Brain pericyte (primary cell): Measurements from ENCODE around the gene OTOP3.

Experiments used
- DNase-seq: peaks from one replicate; pipeline ENCODE4 v3.0.0-alpha.2; 2012; ENCODE audit warnings: low read depth, low spot score

OTOP3 gene

DNA sequence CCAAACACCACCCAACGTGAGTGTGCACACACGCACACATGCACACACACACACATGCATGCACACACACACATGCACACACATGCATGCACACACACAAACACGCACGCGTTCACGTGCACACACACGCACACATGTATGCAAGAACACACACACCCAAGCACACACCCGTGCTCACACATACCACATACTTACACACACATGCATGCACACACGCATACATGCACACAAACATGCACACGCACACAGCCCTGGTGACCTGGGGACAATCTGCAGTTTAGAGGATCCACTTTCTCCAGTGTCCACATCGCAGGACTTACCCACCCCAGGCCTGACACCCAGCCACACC, 18.9 kb upstream of the OTOP3 start:
- DNase-seq, result no peak

DNA sequence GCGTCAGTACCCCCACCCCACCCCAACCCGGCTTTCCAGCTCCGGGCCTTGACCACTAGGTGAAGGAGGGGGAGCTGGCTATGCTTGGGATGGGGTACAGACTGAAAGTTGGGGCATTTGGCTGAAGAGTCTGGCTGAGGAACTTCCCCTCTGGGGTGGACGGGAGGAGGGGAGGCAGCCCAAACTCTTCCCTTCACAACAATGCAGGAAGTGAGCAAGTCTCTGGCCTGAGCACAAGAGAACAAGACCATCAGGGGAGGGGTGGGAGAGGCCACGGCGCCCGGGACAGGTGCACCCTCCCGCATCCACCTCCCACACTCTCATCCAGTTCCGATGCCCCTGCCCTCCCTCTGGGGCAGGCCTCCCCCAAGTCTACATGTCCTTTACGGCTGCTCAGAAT, 18.3 kb upstream of the OTOP3 start:
- DNase-seq, result no peak

DNA sequence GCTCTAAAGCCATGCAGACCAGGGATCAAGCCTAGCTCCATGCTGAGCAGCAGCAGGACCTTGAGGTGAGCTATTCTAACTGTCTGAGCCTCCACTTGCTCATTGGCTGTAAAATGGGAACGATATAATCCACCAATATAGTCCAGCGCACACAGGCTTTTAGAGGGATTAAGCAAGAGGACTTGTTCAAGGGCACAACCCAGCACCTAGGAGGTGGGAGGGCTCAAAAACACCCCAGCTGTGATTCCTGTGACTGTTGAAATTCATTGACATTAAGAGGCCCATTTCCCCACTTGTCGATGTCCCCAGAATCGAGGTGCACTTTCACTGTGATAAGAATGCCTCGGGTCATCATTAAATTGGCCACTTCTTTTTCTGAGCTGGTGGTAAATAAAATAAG, 16.8 kb upstream of the OTOP3 start:
- no peak for DNase-seq

DNA sequence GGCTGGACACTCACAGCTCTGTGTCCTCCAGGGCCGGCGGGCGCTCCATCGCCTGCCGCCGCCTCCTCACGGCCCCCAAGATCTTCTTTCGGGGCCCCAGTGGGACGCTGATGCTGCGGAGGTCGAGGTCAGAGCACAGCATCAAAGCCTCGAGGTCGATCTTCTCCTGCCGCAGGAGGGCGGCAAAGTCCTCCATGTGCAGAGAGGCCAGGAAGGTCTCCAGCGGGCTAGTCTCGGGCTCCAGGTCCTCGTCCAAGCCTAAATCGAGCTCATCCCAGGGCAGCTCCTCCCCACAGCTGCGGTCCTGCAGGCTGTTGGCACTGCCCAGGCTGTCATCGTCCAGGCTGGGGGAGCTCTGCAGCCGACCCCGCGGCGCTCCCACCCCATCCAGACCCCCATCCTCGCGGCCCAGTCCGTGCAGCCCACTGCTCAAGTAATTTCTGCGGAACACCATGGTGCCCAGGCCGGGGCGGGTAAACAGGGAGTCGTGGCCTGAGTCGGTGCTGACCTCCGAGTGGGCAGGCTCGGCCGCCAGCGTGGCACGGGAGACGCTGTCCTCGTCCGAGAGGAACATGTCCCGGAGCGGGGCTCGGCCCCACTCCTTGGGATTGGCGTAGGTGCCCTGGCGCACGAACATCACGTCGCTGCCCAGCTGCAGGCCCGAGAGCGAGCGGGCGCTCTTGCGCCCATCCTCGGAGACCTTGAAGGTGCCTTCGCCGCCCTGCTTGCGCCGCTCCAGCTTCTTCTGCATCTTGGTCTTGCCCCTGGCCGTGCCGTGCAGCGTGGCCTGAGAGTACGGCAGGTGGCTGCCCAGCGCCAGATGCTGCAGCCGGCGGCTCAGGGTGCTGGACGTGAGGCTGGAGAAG, 16.0 kb upstream of the OTOP3 start:
- DNase-seq, result no peak

GRCh38 chr17:74920306-74920620, 15.4 kb upstream of the OTOP3 start:
- no peak for DNase-seq

DNA sequence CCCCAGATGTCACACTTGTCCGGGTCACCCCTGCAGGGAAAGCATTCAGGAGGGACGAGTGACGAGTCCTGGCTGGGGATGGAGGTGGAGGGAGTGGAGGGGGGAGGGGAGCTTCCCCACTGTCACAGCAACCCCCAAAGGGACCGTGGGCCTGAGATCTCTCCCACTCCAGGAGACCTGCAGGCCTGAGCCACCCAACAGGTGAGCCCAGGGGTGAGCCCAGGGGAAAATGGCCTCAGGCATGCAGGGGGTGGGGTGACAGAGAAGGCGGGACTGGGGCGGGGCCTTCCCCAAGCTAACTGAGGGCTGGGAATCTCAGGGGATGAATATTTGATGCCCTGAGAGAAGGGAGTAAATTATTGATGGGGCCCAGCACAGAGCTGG, 15.1 kb upstream of the OTOP3 start:
- no peak for DNase-seq

DNA sequence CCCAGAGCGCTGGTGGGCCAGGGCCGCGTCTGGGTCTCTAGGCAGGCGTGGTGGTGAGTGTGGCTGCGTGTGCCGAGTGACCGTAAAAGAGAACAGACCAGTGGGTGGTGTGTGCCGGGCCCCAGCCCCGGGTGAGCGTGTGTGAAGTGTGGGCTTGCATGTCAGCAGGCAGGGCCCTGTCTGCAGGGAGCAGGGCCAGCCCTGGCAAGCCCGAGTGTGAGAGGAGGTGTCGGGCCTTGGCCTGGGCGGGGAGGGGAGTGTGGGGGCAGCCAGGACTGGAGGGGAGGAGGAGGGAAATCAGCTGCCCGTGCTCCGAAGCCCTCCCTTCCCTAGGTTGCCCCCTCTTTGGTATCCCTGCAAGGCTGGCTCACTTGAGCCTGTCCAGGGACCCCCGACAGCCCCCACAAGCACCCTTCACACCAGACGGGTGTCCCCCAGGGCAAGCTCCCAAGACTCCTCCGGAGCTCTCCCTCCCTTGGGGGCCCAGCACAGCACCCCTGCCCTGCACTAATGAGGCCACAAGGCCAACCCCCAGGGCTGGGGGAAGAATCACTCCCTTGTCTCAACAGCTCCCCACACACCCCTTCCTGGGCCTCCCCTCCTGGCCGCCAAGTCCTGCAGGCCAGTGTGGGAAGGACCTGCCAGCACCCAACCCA, 14.5 kb upstream of the OTOP3 start:
- DNase-seq, result no peak

GRCh38 chr17:74921769-74922168, 13.9 kb upstream of the OTOP3 start:
- no peak for DNase-seq

DNA sequence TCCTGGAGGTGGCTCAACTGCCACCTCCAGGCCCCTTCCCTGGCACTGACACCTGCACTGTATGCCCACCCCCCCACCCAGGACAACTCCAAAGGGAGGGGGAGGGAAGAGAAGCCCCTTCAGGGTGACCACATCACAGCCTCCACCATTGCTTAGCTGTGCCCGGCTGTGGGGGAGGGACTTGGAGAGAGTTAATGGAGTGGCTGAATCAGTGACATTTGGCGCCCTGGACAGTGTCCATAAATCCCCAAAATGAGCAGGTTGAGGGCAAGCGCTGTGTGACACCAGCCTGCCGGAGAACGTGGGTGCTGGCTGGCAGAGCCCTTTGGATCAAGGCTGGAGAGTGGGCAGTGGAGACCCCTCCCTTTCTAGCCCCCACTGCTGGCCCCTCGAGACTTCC, 13.5 kb upstream of the OTOP3 start:
- DNase-seq, result no peak

DNA sequence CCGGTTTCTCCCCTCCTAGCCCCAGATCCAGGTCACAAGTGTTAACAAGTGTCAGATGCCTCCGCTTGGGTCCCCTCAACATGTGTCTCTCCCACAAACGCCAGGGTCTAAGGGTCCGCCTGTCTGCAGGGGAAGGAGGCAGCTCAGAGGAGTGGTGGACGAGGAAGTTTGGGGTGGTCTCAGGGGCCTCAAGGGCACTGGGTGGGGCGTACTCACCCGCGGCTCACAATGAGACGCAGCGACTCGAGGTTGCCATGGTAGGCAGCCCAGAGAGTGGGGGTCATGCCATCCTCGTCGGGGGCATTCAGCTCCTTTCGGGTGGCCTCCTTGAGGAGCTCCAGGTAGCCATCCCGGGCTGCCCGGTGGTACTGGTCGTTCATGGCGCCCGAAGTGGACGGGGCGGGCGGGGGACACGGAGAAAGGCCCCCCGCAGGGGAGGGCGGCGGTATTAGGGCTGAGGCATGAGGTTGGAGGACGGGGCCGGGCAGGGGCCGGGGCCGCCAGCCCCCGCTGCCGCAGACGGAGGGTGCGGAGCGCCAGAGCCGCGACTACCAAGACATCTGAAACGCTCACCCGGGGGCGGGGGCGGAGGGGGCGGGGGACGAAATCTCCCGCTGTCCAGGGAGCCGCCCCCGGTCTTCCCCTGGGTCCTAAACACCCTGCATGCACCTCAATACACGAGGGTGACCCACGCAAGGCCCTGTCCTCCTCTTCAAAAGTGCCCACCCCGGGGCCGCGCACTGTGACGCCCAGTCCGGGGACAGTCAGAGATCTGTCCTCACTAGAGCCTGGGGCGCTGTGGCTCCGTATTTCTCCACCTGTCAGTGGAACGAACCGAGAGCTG, 12.8 kb upstream of the OTOP3 start, which contains the start of gene USH1G:
USH1G (minus strand) TSS at position 562 of the 844 bp plus-strand sequence; CDS start at position 380, 182 bp downstream.
- DNase-seq, result no peak

DNA sequence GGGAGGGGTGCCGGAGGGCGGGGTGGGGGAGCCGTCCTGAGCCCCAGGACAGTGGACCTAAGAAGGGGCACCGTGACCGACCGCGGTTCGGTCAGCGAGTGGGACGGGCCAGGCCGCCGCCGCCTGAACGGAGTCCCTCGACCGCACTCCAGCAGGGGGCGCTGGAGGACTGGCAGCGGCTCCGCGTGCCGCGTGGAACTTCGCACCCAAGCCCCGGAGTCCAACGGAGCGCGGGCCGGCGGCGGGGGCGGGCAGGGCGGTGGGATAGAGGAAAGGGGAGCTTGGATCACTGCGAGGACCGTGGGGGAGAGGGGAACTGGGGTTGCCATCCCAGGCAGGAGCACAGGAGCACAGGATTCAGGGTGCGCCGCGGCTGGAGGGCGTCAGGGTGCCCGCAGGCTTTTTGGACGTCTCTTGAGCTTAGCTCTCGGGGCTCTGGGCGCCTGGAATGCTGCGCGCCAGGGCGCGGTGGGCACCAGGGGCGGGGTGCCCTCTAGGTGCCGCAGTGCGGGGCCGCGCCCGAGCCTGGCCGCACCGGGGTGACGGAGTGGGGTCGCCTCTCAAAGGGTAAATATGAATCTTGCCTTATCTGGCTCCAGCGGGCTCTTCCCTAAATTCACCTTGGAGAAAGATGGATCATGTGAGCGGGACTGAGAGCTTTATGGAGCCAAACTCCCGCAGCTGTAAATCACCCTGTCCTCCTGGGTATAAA, 12.0 kb upstream of the OTOP3 start:
- DNase-seq, result no peak

GRCh38 chr17:74924250-74924948, 11.3 kb upstream of the OTOP3 start, which contains the start of gene OTOP2:
TSS of gene OTOP2 (plus strand) at chr17:74924273. CDS start at chr17:74924633, 360 bp downstream.
- no peak for DNase-seq

GRCh38 chr17:74925242-74925641, 10.5 kb upstream of the OTOP3 start:
- DNase-seq, result no peak

- DNase-seq, result no peak
Measured at GRCh38 chr17:74928786-74929185, 6.9 kb upstream of the OTOP3 start.

- DNase-seq, result no peak
Measured at GRCh38 chr17:74930535-74931036, 5.1 kb upstream of the OTOP3 start.

DNA sequence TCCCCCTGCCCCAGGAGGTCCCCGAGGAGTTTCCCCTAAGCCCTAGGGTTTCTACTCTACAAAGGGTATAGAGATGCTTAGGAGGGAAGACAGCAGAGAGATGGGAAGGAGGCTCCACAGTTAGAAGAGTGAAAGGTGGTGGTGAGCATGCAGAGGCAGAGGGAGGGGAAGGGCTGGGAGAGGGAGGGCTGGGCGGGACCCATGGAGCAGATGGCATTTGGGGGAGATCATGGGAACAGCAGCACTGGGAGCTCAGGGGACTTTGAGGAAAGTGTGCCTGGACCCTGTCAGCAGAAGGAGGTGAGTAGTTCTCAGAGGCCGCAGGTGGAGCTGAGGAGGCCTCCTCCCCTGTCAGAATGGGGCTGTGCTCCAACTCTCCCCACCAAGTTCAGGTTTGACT, 650 bp upstream of the OTOP3 start:
- DNase-seq, result no peak

- DNase-seq, result no peak
Measured at GRCh38 chr17:74936470-74936799, 737 bp downstream of the OTOP3 start.

DNA sequence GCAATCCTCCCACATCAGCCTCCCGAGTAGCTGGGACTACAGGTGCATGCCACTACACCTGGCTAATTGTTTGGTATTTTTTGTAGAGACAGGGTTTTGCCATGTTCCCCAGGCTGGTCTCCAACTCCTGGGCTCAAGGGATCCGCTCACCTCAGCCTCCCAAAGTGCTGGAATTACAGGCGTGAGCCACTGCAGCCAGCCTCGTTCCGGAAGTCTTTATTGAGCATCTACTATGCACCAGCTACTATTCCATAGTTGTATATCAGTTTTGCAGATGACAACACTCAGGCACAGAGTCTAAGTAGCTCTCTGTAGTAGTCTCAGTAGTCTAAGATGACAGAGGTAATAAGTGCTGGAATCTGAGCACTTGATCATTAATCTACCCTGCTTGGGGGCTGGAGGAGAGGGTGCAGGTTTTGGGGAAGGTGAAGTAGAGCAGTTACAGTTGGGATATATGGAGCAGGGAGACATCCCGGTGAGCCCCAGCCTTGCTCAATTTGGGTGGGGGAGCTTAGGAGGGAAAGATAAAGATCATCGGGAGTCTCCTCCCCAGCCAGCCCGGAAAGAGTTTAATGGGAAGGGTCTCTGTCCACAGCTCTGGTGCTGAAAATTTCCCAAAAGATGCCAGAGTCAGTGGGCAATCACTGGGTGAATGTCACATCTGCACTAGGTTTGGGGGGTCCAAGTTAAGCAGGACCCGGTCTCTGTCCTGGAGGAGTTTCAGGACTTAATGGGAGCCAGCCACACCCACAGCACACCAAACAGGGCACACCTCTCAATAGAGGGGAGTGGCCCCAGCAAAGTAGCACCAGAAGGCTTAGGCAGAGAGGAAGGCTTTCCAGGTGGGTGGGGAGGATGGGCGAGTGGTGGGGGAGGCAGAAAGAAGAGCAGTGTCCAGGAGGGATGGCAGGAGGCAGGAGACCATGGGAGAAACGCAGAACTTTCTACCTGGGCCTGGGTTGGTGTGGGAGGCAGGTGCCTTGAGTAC, 1.7 kb downstream of the OTOP3 start:
- DNase-seq, result no peak

DNA sequence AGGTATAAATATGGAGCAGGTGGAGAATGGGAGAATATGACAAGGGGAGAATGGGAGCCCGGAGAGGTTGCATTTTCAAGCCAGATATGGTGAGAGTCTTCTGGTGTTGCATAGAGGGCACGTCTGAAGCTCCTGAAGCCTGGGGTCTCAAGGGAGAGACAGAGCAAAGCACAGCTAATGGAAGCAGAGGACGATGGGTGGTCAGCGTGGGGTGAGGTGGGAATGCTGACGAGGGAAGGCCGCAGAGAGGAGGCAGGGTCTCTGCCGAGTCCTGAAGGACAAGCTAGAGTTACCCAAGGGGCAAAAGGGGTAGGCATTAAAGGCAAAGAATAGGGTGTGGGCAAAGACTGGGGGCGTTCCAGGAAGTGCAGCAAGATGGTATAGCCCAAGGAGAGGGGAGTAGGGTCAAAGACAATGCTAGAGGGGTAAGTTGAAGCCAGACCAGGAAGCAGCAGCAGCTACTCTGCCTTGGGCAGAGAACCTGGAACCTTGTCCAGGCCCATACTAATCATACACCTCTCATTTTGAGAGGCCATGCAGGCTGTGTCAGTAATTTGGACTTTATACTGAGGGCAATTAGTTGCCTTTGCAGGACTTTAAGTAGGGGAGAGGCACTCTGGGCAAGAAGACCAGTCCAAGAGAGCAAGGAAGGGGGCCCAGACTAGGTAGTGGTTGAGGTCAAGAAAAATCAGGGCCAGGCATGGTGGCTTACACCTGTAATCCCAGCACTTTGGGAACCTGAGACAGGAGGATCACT, 2.7 kb downstream of the OTOP3 start:
- DNase-seq, result no peak
